ENCODE data around the gene TOPBP1. TPM values are rescaled to one million over a fixed set of nuclear protein-coding genes. Genes with fewer than 3 reads are reported as not detected.

Gene TOPBP1
- total and polyA plus RNA-seq, 4 donors = 8.4 to 23.2 (median 17.3) TPM

DNA sequence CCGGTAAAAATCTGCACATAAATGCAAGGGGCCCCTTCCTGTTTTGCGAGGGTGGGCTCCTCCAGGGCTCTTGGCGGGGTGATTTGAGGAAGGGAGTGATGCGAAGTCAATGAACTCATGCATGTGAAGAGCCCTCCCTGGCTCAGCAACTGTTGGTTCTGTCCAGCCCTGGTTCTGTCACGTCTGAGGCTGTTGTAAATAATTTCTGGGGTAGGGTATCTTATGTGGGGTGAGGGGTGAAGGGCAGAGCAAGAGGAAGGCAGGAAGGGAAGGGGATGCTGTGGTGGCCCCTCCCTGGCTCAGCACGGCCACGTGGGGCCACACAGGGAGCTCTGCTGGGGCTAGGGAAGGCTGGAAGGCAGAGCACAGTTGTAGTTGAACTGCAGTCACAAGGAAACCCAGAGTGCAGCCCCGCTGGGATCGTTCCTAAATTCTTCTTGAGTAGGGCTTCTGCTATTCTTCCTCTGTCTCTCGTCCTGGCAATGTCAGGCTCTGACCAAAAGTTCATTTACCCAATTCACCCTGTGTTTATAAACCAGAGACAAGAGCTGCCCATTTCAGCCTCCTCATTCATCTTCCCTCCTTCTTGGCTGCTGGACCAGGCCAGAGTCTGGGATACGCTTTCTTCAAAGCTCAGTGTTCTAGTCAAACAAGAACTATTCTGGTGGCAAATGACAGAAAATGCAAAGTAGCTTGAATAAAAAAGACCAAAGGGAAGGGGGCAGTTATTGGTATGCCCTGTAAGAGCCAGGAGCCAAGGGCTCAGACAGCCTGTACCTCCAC lies 14.8 kb upstream of the TOPBP1 start:
- H3K27ac ChIP-seq (ENCODE audit: low read depth in 1 of 2, low read length in 2 of 2) = no peak overlapping the region
- ATAC-seq (ENCODE audit: low FRiP score) (no peak), DNase-seq (no peak)
- H3K27me3 ChIP-seq (ENCODE audit: control insufficient read depth in 1 of 2, insufficient read depth in 2 of 2, low read length in 1 of 2) = no peaks in the 10 kb centered on the region
- 32 to 35% methylated on average over 11 of the region's 11 CpGs for WGBS, 2 donors
- intact Hi-C loops (cut with DNase I) = no loop called here
- no peak overlapping the region for H3K4me3 ChIP-seq (ENCODE audit: low read length in 2 of 2)
- H3K9me3 ChIP-seq (ENCODE audit: control insufficient read depth, low read length) = no peaks in the 10 kb centered on the region
- no peaks in the 10 kb centered on the region for H3K36me3 ChIP-seq (ENCODE audit: control insufficient read depth in 1 of 2, insufficient read depth in 2 of 2, low read length in 1 of 2)
- no peaks in the 10 kb centered on the region for H3K4me1 ChIP-seq (ENCODE audit: control insufficient read depth in 1 of 2, insufficient read depth in 2 of 2, low read length in 2 of 2)

GRCh38 chr3:133675631-133676335 lies 14.0 kb upstream of the TOPBP1 start:
- Histone ChIP-seq H3K9me3 (ENCODE audit: control insufficient read depth, low read length) (peaks cover under 1% of the 10 kb centered on the region), H3K27me3 (ENCODE audit: control insufficient read depth in 1 of 2, insufficient read depth in 2 of 2, low read length in 1 of 2) (no peaks in the 10 kb centered on the region), H3K36me3 (ENCODE audit: control insufficient read depth in 1 of 2, insufficient read depth in 2 of 2, low read length in 1 of 2) (no peaks in the 10 kb centered on the region), H3K4me3 (ENCODE audit: low read length in 2 of 2) (no peak overlapping the region), H3K27ac (ENCODE audit: low read depth in 1 of 2, low read length in 2 of 2) (no peak overlapping the region), H3K4me1 (ENCODE audit: control insufficient read depth in 1 of 2, insufficient read depth in 2 of 2, low read length in 2 of 2) (no peaks in the 10 kb centered on the region)
- 39 to 44% methylated on average over 6 of the region's 6 CpGs for WGBS, 2 donors
- DNase-seq (no peak), ATAC-seq (ENCODE audit: low FRiP score) (no peak)
- intact Hi-C loops (cut with DNase I) = no loop called here

- Histone ChIP-seq H3K4me1 (ENCODE audit: control insufficient read depth in 1 of 2, insufficient read depth in 2 of 2, low read length in 2 of 2) (no peaks in the 10 kb centered on the region), H3K9me3 (ENCODE audit: control insufficient read depth, low read length) (peaks cover 2% of the 10 kb centered on the region), H3K4me3 (ENCODE audit: low read length in 2 of 2) (no peak overlapping the region), H3K27ac (ENCODE audit: low read depth in 1 of 2, low read length in 2 of 2) (no peak overlapping the region), H3K36me3 (ENCODE audit: control insufficient read depth in 1 of 2, insufficient read depth in 2 of 2, low read length in 1 of 2) (no peaks in the 10 kb centered on the region), H3K27me3 (ENCODE audit: control insufficient read depth in 1 of 2, insufficient read depth in 2 of 2, low read length in 1 of 2) (no peaks in the 10 kb centered on the region)
- intact Hi-C loops (cut with DNase I) = no loop called here
- DNase-seq (no peak), ATAC-seq (ENCODE audit: low FRiP score) (peak; percentile 26)
- 3 to 4% methylated on average over 47 of the region's 47 CpGs for WGBS, 2 donors
Measured at GRCh38 chr3:133674290-133674919, 12.7 kb upstream of the TOPBP1 start.

GRCh38 chr3:133673746-133674145 lies 12.0 kb upstream of the TOPBP1 start:
- WGBS, 2 donors = 44 to 46% methylated on average over 12 of the region's 12 CpGs
- intact Hi-C loops (cut with DNase I) = no loop called here
- no peak overlapping the region for H3K4me3 ChIP-seq (ENCODE audit: low read length in 2 of 2)
- H3K36me3 ChIP-seq (ENCODE audit: control insufficient read depth in 1 of 2, insufficient read depth in 2 of 2, low read length in 1 of 2) = no peaks in the 10 kb centered on the region
- no peak overlapping the region for H3K27ac ChIP-seq (ENCODE audit: low read depth in 1 of 2, low read length in 2 of 2)
- peaks cover 2% of the 10 kb centered on the region for H3K9me3 ChIP-seq (ENCODE audit: control insufficient read depth, low read length)
- H3K27me3 ChIP-seq (ENCODE audit: control insufficient read depth in 1 of 2, insufficient read depth in 2 of 2, low read length in 1 of 2) = no peaks in the 10 kb centered on the region
- ATAC-seq (ENCODE audit: low FRiP score) (no peak), DNase-seq (no peak)
- H3K4me1 ChIP-seq (ENCODE audit: control insufficient read depth in 1 of 2, insufficient read depth in 2 of 2, low read length in 2 of 2) = peaks cover 0 to under 1% of the 10 kb centered on the region in 2 donors

GRCh38 chr3:133672461-133672860 lies 10.7 kb upstream of the TOPBP1 start:
- Histone ChIP-seq H3K4me3 (ENCODE audit: low read length in 2 of 2) (no peak overlapping the region), H3K27me3 (ENCODE audit: control insufficient read depth in 1 of 2, insufficient read depth in 2 of 2, low read length in 1 of 2) (no peaks in the 10 kb centered on the region), H3K9me3 (ENCODE audit: control insufficient read depth, low read length) (peaks cover 2% of the 10 kb centered on the region), H3K4me1 (ENCODE audit: control insufficient read depth in 1 of 2, insufficient read depth in 2 of 2, low read length in 2 of 2) (peaks cover 0 to 3% of the 10 kb centered on the region in 2 donors), H3K36me3 (ENCODE audit: control insufficient read depth in 1 of 2, insufficient read depth in 2 of 2, low read length in 1 of 2) (no peaks in the 10 kb centered on the region), H3K27ac (ENCODE audit: low read depth in 1 of 2, low read length in 2 of 2) (no peak overlapping the region)
- ATAC-seq (ENCODE audit: low FRiP score) (no peak), DNase-seq (no peak)
- WGBS, 2 donors = 82 to 91% methylated on average over 2 of the region's 2 CpGs
- intact Hi-C loops (cut with DNase I) = no loop called here

- Histone ChIP-seq H3K27me3 (ENCODE audit: control insufficient read depth in 1 of 2, insufficient read depth in 2 of 2, low read length in 1 of 2) (no peaks in the 10 kb centered on the region), H3K27ac (ENCODE audit: low read depth in 1 of 2, low read length in 2 of 2) (no peak overlapping the region), H3K4me1 (ENCODE audit: control insufficient read depth in 1 of 2, insufficient read depth in 2 of 2, low read length in 2 of 2) (peaks cover 0 to 3% of the 10 kb centered on the region in 2 donors), H3K4me3 (ENCODE audit: low read length in 2 of 2) (no peak overlapping the region), H3K9me3 (ENCODE audit: control insufficient read depth, low read length) (peaks cover 2% of the 10 kb centered on the region), H3K36me3 (ENCODE audit: control insufficient read depth in 1 of 2, insufficient read depth in 2 of 2, low read length in 1 of 2) (no peaks in the 10 kb centered on the region)
- ATAC-seq (ENCODE audit: low FRiP score) (no peak), DNase-seq (no peak)
- intact Hi-C loops (cut with DNase I) = no loop called here
- 81 to 83% methylated on average over 3 of the region's 3 CpGs for WGBS, 2 donors
Measured at GRCh38 chr3:133670525-133670995, 8.8 kb upstream of the TOPBP1 start.

- no peaks in the 10 kb centered on the region for H3K27me3 ChIP-seq (ENCODE audit: control insufficient read depth in 1 of 2, insufficient read depth in 2 of 2, low read length in 1 of 2)
- H3K27ac ChIP-seq (ENCODE audit: low read depth in 1 of 2, low read length in 2 of 2) = no peak overlapping the region
- 80 to 81% methylated on average over 4 of the region's 4 CpGs for WGBS, 2 donors
- no peaks in the 10 kb centered on the region for H3K36me3 ChIP-seq (ENCODE audit: control insufficient read depth in 1 of 2, insufficient read depth in 2 of 2, low read length in 1 of 2)
- no peak overlapping the region for H3K4me3 ChIP-seq (ENCODE audit: low read length in 2 of 2)
- H3K4me1 ChIP-seq (ENCODE audit: control insufficient read depth in 1 of 2, insufficient read depth in 2 of 2, low read length in 2 of 2) = peaks cover 0 to 3% of the 10 kb centered on the region in 2 donors
- intact Hi-C loops (cut with DNase I) = loop anchor here in 1 of 2 donors (10.0 kb wide), 1 partner anchor 255 kb away; no protein-coding TSS in a partner anchor
- no peak for ATAC-seq (ENCODE audit: low FRiP score)
- H3K9me3 ChIP-seq (ENCODE audit: control insufficient read depth, low read length) = peaks cover 2% of the 10 kb centered on the region
- no peak for DNase-seq
Measured at GRCh38 chr3:133669949-133670524, 8.3 kb upstream of the TOPBP1 start.

GRCh38 chr3:133667118-133667517 lies 5.4 kb upstream of the TOPBP1 start:
- no peak overlapping the region for H3K4me3 ChIP-seq (ENCODE audit: low read length in 2 of 2)
- intact Hi-C loops (cut with DNase I) = loop anchor here in 1 of 2 donors (10.0 kb wide), 1 partner anchor 258 kb away; no protein-coding TSS in a partner anchor
- WGBS, 2 donors = 92 to 96% methylated on average over 2 of the region's 2 CpGs
- H3K27ac ChIP-seq (ENCODE audit: low read depth in 1 of 2, low read length in 2 of 2) = no peak overlapping the region
- ATAC-seq (ENCODE audit: low FRiP score) (no peak), DNase-seq (no peak)
- peaks cover 2% of the 10 kb centered on the region for H3K9me3 ChIP-seq (ENCODE audit: control insufficient read depth, low read length)
- no peaks in the 10 kb centered on the region for H3K36me3 ChIP-seq (ENCODE audit: control insufficient read depth in 1 of 2, insufficient read depth in 2 of 2, low read length in 1 of 2)
- no peaks in the 10 kb centered on the region for H3K27me3 ChIP-seq (ENCODE audit: control insufficient read depth in 1 of 2, insufficient read depth in 2 of 2, low read length in 1 of 2)
- peaks cover 0 to 3% of the 10 kb centered on the region in 2 donors for H3K4me1 ChIP-seq (ENCODE audit: control insufficient read depth in 1 of 2, insufficient read depth in 2 of 2, low read length in 2 of 2)

Data from aorta (tissue), 5 donors.